ENCODE measurements around the gene SLC36A4.

SLC36A4 gene

GRCh38 chr11:93143800-93144199, 54.0 kb downstream of the SLC36A4 start:
- no peak overlapping the region for H2AK5ac ChIP-seq (ENCODE audit: low read length, severe bottlenecking)
- H3K23ac ChIP-seq (ENCODE audit: low read length in 2 of 2) = no peak overlapping the region
- H4K8ac ChIP-seq (ENCODE audit: low read length) = no peak overlapping the region
- H3K27ac ChIP-seq (ENCODE audit: low read length, poor library complexity, severe bottlenecking) = no peak overlapping the region
- no peak overlapping the region for H3K4me2 ChIP-seq (ENCODE audit: low read length, poor library complexity, severe bottlenecking)
- peaks cover 0 to 6% of the 10 kb centered on the region in 2 experiments for H3K36me3 ChIP-seq (ENCODE audit: control insufficient read depth in 1 of 2, insufficient read depth in 2 of 2, low read depth in 1 of 2, low read length in 2 of 2)
- H3K4me1 ChIP-seq (ENCODE audit: control insufficient read depth, insufficient read depth, low read depth, low read length) = no peaks in the 10 kb centered on the region
- no peak overlapping the region for H2BK5ac ChIP-seq (ENCODE audit: low read depth, low read length, poor library complexity, severe bottlenecking)
- H4K91ac ChIP-seq (ENCODE audit: low read length) = no peak overlapping the region
- H2BK12ac ChIP-seq (ENCODE audit: low read length in 2 of 2) = no peak overlapping the region
- no peak overlapping the region for H2AFZ ChIP-seq (ENCODE audit: low read depth, low read length)
- no peak overlapping the region for H3K9ac ChIP-seq (ENCODE audit: low read length)
- peak; percentile 7 for DNase-seq
- H3K9me3 ChIP-seq (ENCODE audit: control insufficient read depth, low read length) = no peaks in the 10 kb centered on the region
- no peak overlapping the region for H3K4ac ChIP-seq (ENCODE audit: low read depth in 1 of 2, low read length in 2 of 2)
- no peak overlapping the region for H3K14ac ChIP-seq (ENCODE audit: low read length in 2 of 2)
- H3K27me3 ChIP-seq (ENCODE audit: control insufficient read depth in 1 of 2, insufficient read depth in 1 of 2, low read length in 2 of 2) = no peaks in the 10 kb centered on the region
- no peak overlapping the region for H2BK120ac ChIP-seq (ENCODE audit: low read depth, low read length)
- no peak overlapping the region for H2BK15ac ChIP-seq (ENCODE audit: low read depth, poor library complexity, severe bottlenecking)
- no peaks in the 10 kb centered on the region for H3K79me1 ChIP-seq (replicated peaks; ENCODE audit: low read length, poor library complexity, severe bottlenecking)
- no peak overlapping the region for H3K18ac ChIP-seq (ENCODE audit: low read depth in 1 of 2, low read length in 2 of 2)
- H3K4me3 ChIP-seq (ENCODE audit: insufficient read depth in 1 of 2, low read depth in 1 of 2, low read length in 2 of 2) = no peak overlapping the region

GRCh38 chr11:93143186-93143585, 54.6 kb downstream of the SLC36A4 start:
- DNase-seq = peak; percentile 23
- Histone ChIP-seq H3K36me3 (ENCODE audit: control insufficient read depth in 1 of 2, insufficient read depth in 2 of 2, low read depth in 1 of 2, low read length in 2 of 2) (peaks cover 0 to under 1% of the 10 kb centered on the region in 2 experiments), H3K9ac (ENCODE audit: low read length) (no peak overlapping the region), H4K91ac (ENCODE audit: low read length) (no peak overlapping the region), H2BK15ac (ENCODE audit: low read depth, poor library complexity, severe bottlenecking) (no peak overlapping the region), H3K18ac (ENCODE audit: low read depth in 1 of 2, low read length in 2 of 2) (no peak overlapping the region), H2AK5ac (ENCODE audit: low read length, severe bottlenecking) (no peak overlapping the region), H2BK12ac (ENCODE audit: low read length in 2 of 2) (no peak overlapping the region), H4K8ac (ENCODE audit: low read length) (no peak overlapping the region), H3K9me3 (ENCODE audit: control insufficient read depth, low read length) (no peaks in the 10 kb centered on the region), H3K79me1 (replicated peaks; ENCODE audit: low read length, poor library complexity, severe bottlenecking) (no peaks in the 10 kb centered on the region), H3K14ac (ENCODE audit: low read length in 2 of 2) (no peak overlapping the region), H2BK120ac (ENCODE audit: low read depth, low read length) (no peak overlapping the region), H2AFZ (ENCODE audit: low read depth, low read length) (no peak overlapping the region), H3K4ac (ENCODE audit: low read depth in 1 of 2, low read length in 2 of 2) (no peak overlapping the region), H3K4me3 (ENCODE audit: insufficient read depth in 1 of 2, low read depth in 1 of 2, low read length in 2 of 2) (no peak overlapping the region), H2BK5ac (ENCODE audit: low read depth, low read length, poor library complexity, severe bottlenecking) (no peak overlapping the region), H3K27me3 (ENCODE audit: control insufficient read depth in 1 of 2, insufficient read depth in 1 of 2, low read length in 2 of 2) (no peaks in the 10 kb centered on the region), H3K4me2 (ENCODE audit: low read length, poor library complexity, severe bottlenecking) (no peak overlapping the region), H3K4me1 (ENCODE audit: control insufficient read depth, insufficient read depth, low read depth, low read length) (no peaks in the 10 kb centered on the region), H3K27ac (ENCODE audit: low read length, poor library complexity, severe bottlenecking) (no peak overlapping the region), H3K23ac (ENCODE audit: low read length in 2 of 2) (no peak overlapping the region)

GRCh38 chr11:93133488-93134109, 64.2 kb downstream of the SLC36A4 start:
- Histone ChIP-seq H3K23ac (ENCODE audit: low read length in 2 of 2) (no peak overlapping the region), H3K27ac (ENCODE audit: low read length, poor library complexity, severe bottlenecking) (peak overlapping the region; percentile 19), H3K4me1 (ENCODE audit: control insufficient read depth, insufficient read depth, low read depth, low read length) (peaks cover 3% of the 10 kb centered on the region)

GRCh38 chr11:93132836-93133235, 65.0 kb downstream of the SLC36A4 start:
- Histone ChIP-seq H3K27ac (ENCODE audit: low read length, poor library complexity, severe bottlenecking) (no peak overlapping the region), H2AK5ac (ENCODE audit: low read length, severe bottlenecking) (no peak overlapping the region), H3K79me1 (replicated peaks; ENCODE audit: low read length, poor library complexity, severe bottlenecking) (peaks cover 2% of the 10 kb centered on the region), H3K4me1 (ENCODE audit: control insufficient read depth, insufficient read depth, low read depth, low read length) (peaks cover 3% of the 10 kb centered on the region), H3K4ac (ENCODE audit: low read depth in 1 of 2, low read length in 2 of 2) (no peak overlapping the region), H4K91ac (ENCODE audit: low read length) (no peak overlapping the region), H3K18ac (ENCODE audit: low read depth in 1 of 2, low read length in 2 of 2) (no peak overlapping the region), H2BK12ac (ENCODE audit: low read length in 2 of 2) (no peak overlapping the region), H3K4me3 (ENCODE audit: insufficient read depth in 1 of 2, low read depth in 1 of 2, low read length in 2 of 2) (no peak overlapping the region), H3K36me3 (ENCODE audit: control insufficient read depth in 1 of 2, insufficient read depth in 2 of 2, low read depth in 1 of 2, low read length in 2 of 2) (no peaks in the 10 kb centered on the region), H2AFZ (ENCODE audit: low read depth, low read length) (no peak overlapping the region), H2BK120ac (ENCODE audit: low read depth, low read length) (no peak overlapping the region), H3K27me3 (ENCODE audit: control insufficient read depth in 1 of 2, insufficient read depth in 1 of 2, low read length in 2 of 2) (no peaks in the 10 kb centered on the region), H4K8ac (ENCODE audit: low read length) (no peak overlapping the region), H3K9ac (ENCODE audit: low read length) (no peak overlapping the region), H2BK15ac (ENCODE audit: low read depth, poor library complexity, severe bottlenecking) (no peak overlapping the region), H3K4me2 (ENCODE audit: low read length, poor library complexity, severe bottlenecking) (no peak overlapping the region), H2BK5ac (ENCODE audit: low read depth, low read length, poor library complexity, severe bottlenecking) (no peak overlapping the region), H3K14ac (ENCODE audit: low read length in 2 of 2) (no peak overlapping the region), H3K23ac (ENCODE audit: low read length in 2 of 2) (no peak overlapping the region), H3K9me3 (ENCODE audit: control insufficient read depth, low read length) (no peaks in the 10 kb centered on the region)
- WGBS = 83% methylated on average over 1 of the region's 1 CpG
- DNase-seq = no peak

More at GRCh38 chr11:93133488-93134109, 64.2 kb downstream of the SLC36A4 start:
- Histone ChIP-seq H2BK15ac (ENCODE audit: low read depth, poor library complexity, severe bottlenecking) (no peak overlapping the region), H2BK5ac (ENCODE audit: low read depth, low read length, poor library complexity, severe bottlenecking) (no peak overlapping the region), H4K8ac (ENCODE audit: low read length) (no peak overlapping the region), H2BK120ac (ENCODE audit: low read depth, low read length) (no peak overlapping the region), H2AFZ (ENCODE audit: low read depth, low read length) (no peak overlapping the region), H3K14ac (ENCODE audit: low read length in 2 of 2) (no peak overlapping the region), H2BK12ac (ENCODE audit: low read length in 2 of 2) (no peak overlapping the region), H3K4me3 (ENCODE audit: insufficient read depth in 1 of 2, low read depth in 1 of 2, low read length in 2 of 2) (no peak overlapping the region), H3K4ac (ENCODE audit: low read depth in 1 of 2, low read length in 2 of 2) (no peak overlapping the region), H2AK5ac (ENCODE audit: low read length, severe bottlenecking) (no peak overlapping the region), H4K91ac (ENCODE audit: low read length) (no peak overlapping the region), H3K4me2 (ENCODE audit: low read length, poor library complexity, severe bottlenecking) (no peak overlapping the region), H3K18ac (ENCODE audit: low read depth in 1 of 2, low read length in 2 of 2) (no peak overlapping the region), H3K9ac (ENCODE audit: low read length) (no peak overlapping the region), H3K79me1 (replicated peaks; ENCODE audit: low read length, poor library complexity, severe bottlenecking) (peaks cover 2% of the 10 kb centered on the region), H3K36me3 (ENCODE audit: control insufficient read depth in 1 of 2, insufficient read depth in 2 of 2, low read depth in 1 of 2, low read length in 2 of 2) (no peaks in the 10 kb centered on the region), H3K9me3 (ENCODE audit: control insufficient read depth, low read length) (no peaks in the 10 kb centered on the region), H3K27me3 (ENCODE audit: control insufficient read depth in 1 of 2, insufficient read depth in 1 of 2, low read length in 2 of 2) (no peaks in the 10 kb centered on the region)
- 73% methylated on average over 3 of the region's 4 CpGs for WGBS
- DNase-seq = peak; percentile 43
